Measurements from ENCODE around the gene FNTB.

The FNTB gene

GRCh38 chr14:65092349-65092748, 105.7 kb downstream of the FNTB start:
- DNase-seq = no peak

GRCh38 chr14:65095633-65096205, 109.0 kb downstream of the FNTB start:
- DNase-seq = peak; percentile 8

DNA sequence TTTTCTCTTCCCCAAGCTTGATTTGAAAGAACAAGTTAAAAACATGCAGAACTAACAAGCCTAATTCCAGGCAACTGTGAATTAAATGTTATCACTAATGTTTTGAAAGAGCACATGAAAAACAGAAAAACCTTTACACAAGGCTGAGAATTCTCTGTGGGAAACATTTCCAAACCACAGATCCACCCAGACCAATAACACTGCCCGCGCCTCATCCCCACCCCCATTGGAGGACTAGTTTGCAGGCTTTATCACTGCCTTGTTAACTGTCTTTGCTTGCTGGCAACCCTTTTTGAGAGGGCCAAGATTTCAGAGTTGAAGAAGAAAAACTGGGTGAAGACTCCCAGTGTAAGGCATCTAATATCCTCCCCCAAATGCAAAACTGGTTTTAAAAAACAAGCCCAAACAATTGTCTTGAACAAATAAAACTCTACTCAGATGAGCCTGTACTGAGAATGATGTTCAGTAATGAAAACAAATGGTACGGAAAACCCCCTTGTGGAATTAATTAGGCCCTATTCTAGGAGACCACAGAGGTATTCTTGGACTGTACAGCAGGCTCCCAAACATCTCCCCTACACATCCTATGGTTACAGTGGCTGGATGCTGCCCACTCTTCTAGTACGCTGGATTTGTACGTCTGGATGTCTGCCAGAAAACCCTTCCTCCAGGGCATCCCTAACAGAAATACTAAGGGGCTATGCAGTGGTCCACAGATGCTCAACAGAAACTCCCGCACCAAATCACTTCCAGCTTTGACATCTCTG, 109.8 kb downstream of the FNTB start:
- DNase-seq = no peak

- no peak for DNase-seq
Observed at GRCh38 chr14:65098586-65098985, 111.9 kb downstream of the FNTB start.

- no peak for DNase-seq
Observed at GRCh38 chr14:65100922-65101541, 114.3 kb downstream of the FNTB start.

- no peak for DNase-seq
Observed at GRCh38 chr14:65101631-65102440, 115.1 kb downstream of the FNTB start.

DNA sequence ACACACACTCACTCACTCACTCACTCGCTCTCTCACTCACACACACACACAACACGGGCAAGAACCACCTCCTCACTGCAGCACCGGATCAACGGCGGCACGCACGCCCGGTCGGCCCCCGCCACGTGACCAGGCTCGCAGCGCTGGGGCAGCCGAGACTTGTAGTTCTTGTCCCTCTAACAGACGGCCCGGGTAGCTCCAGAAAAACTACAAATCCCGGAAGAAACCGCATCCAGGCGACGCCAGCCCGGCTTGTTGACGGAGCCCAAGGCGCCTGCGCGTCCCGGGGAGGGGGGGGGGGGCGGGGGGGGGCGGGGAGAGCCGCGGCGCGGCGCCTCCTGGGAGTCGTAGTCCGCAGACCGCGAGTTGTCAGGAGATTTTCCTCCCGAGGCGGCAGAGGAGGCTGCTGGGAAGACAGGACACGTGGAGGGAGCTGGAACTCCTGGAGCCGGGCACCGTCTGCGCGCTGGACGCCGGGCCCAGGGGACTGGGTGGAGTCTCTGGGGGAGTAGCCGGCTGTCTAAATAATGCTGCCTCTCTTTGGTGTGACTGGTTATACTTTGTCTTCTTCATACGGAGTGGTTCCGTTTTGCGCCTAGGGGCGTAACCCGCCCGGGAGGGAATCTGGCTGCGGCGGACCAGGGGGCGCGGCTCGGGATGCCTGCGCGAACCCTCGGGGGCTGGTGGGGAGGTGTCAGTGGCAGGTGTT, 115.9 kb downstream of the FNTB start, which contains the start of gene MAX:
Gene MAX (minus strand): TSS at position 77 of the 709 bp plus-strand sequence. CDS start 178 bp downstream, outside the sequence.
- peak; percentile 88 for DNase-seq

- no peak for DNase-seq
Observed at GRCh38 chr14:65103150-65103760, 116.6 kb downstream of the FNTB start.

DNA sequence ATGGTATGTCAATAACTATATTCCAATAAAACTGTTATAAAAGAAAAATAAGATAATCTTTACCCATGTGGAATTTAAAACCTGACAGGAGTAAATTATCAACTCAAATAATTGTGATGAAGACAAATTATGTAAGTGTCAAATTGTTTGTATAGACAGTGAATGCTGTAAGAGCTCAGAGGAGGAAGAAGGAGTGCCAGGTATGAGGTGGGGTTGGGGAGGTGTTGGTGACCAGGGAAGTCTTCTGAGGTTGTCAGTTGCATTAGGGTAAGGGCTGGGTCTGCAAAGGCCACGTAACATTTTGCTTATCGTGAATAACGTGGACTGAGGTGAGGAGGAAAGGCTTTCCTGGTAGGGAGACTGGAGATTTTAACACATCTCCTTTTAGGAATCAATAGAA, 118.1 kb downstream of the FNTB start:
- DNase-seq = no peak

DNA sequence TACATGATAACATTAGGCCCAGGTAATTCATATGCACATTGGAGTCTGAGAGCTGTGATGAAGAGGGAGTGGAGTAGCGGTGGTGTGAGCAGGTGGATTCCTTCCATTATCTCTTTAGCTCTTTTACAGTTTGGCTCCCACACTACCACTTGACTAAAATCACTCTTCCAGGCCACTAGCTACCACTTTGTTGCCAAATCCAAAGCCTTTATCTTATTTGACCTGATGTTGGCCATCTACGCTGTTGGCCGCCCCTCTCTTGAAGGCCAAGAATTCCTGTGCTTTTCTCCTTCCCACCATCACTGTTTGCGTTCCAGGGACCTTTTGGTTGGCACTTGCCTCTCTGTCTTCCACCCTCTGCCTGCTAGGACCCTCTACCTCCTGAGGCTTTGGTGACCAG, 119.6 kb downstream of the FNTB start:
- no peak for DNase-seq

GRCh38 chr14:65106736-65107135, 120.0 kb downstream of the FNTB start:
- DNase-seq = no peak

DNA sequence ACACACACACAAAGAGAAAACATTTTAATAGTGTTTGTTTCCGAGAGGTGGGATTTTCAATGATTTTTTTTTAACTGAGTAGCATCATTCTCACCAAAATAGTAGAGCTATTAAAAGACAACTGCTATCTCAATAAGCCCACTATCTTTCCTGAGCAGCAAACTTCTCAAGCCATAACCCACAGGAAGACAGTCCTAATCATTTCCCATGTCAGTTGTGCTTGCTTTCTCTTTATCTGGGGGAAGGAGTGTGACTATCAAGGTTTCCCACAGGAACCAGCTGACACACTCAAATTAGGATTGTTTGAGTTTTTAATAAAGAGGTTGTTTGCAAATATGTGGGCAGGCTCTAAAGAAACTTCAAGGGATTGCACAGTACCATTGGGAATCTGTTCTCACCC, 120.5 kb downstream of the FNTB start:
- no peak for DNase-seq

DNA sequence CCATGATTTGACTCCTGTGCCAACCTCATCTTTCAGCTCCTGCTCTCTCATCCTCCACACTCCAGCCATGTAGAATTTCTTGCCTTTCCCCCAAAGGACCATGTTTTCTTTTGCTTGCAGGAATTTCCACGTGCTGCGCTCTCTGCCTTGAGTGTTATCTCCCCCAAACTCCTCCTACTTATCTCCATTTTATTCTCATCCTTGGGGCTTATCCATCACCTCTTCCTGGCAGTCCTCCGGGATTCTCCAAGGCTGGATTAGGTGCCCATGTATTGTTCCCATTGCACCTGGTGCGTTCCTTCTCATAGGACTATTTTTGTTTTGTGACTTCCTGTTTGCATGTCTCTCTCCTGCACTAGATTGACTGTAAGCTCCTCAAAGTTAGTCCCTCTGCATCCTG, 122.7 kb downstream of the FNTB start:
- no peak for DNase-seq

- no peak for DNase-seq
Observed at GRCh38 chr14:65110525-65110924, 123.8 kb downstream of the FNTB start.
